ENCODE data around the gene GPX7.

GPX7 gene

GRCh38 chr1:52588027-52588426 lies 14.1 kb upstream of the GPX7 start:
- DNase-seq (ENCODE audit: low read depth in 2 of 2): no peak

DNA sequence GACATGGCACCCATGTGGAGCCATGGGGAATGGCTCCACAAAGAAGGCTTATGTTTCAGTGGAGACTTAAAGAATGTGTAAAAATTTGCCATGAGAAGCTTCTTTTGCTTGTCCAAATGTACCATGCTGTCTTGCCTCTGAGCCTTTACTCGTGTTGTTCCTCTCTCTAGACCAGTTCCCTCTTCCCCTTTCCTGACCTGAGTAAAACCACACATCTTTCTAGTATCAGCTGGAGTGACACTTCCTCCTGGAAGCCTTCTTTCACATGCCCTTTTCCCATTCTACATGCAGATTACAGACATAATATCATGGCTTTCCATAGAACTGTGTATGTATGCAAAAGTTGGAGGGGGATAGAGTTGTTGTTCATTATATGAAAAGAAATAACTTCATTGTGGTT lies 13.6 kb upstream of the GPX7 start:
- no peak for DNase-seq (ENCODE audit: low read depth in 2 of 2)

GRCh38 chr1:52590266-52590665 lies 11.9 kb upstream of the GPX7 start:
- DNase-seq (ENCODE audit: low read depth in 2 of 2): no peak

DNA sequence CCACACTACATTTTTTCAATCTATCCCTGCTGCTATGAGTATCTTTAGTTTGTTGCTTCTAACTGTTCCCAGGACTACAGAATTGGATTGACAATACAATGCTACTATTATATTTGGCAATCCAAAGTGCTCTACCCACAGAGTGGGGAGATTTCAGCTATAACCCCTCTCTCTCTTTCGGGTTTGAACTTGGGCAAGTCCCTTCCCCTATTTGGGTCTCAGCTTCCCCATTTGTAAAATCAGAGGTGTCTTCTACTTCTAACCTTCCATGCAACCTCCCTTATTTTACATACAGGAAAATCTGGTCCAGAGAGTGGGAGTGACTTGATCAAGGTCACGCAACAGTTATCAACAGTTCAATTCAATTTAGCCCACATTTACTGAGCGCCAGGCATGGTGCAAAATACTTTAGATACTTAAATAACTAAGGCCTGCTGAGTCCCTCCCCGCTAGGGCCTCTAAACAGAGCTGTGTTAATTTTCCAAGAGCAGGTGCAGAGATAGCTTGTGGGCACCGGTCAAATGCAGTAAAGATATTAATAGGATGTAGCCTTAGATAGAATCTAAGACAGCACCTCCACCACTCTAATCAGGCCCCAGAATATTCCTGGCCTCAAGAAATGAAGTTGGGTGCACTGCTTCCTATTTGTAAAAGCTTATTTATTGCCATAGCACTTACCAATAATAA lies 9.4 kb upstream of the GPX7 start:
- DNase-seq (ENCODE audit: low read depth in 2 of 2): no peak

DNA sequence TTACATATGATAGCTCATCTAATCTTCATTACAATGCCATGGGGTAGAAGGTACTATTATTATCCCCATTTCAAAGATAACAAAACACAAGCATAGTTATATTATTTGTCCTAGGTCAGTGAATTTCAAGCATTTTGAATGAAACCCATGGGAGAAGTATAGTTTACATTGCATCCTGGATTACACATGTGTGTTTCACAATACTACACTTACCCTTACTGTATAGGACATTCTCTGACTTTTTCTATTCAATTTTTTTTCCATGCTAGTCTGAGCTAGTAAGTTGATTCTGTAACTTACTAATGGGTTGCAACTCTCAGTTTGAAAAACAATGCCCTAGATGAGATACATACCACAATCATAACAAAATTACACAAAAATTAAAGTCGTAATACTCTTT lies 8.7 kb upstream of the GPX7 start:
- no peak for DNase-seq (ENCODE audit: low read depth in 2 of 2)

DNA sequence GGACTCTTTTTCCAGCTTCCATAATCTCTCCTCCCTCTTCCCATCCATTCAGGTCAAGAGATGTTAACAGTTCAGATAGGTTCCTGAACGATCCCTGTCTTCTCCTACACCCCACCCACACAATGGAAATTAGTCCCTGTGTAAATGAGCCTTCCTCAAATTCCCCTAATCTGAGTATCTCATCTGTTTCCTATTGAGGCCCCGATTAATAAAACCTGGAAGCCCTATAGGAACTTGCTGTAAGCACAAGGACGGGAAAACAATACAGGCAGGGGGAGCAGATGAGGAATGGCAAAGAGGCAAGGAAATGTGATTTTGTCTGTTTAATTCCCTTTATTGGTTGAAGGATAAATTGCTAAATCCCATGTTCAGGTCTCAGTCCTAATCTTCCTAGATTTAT lies 7.1 kb upstream of the GPX7 start:
- no peak for DNase-seq (ENCODE audit: low read depth in 2 of 2)

GRCh38 chr1:52597912-52598311 lies 4.3 kb upstream of the GPX7 start:
- no peak for DNase-seq (ENCODE audit: low read depth in 2 of 2)

DNA sequence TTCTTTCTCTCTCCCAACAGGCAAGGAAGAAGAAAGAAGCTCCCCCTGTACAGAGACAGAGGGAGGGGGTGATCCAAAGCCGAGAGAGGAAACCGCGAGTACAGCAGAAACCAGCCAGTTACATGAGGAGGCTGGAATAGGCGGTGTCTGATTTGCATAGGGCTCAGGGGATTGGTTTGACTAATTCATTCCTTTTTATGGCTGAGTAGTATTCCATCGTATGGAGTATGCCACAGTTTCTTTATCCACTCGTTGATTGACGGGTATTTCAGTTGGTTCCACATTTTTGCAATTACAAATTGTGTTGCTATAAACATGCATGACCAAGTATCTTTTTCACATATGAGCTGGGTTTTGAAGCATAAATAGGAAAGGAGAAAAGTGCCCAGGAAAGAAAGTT lies 3.4 kb upstream of the GPX7 start:
- no peak for DNase-seq (ENCODE audit: low read depth in 2 of 2)

DNA sequence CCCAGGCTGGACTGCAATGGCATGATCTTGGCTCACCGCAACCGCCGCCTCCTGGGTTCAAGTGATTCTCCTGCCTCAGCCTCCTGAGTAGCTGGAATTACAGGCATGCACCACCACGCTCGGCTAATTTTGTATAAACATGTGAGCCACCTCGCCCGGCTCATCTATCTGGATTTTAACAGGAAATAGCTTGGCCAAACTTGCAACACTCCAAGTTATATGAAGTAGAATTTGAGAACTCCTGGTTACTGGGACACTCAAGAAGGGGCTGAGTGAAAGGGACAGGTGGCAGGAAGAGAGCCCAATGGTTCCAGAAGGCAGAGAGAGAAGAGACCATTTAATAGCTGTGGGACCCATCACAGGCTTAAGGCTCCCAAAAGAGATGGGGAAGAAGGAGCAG lies 2.9 kb upstream of the GPX7 start:
- DNase-seq (ENCODE audit: low read depth in 2 of 2): no peak

DNA sequence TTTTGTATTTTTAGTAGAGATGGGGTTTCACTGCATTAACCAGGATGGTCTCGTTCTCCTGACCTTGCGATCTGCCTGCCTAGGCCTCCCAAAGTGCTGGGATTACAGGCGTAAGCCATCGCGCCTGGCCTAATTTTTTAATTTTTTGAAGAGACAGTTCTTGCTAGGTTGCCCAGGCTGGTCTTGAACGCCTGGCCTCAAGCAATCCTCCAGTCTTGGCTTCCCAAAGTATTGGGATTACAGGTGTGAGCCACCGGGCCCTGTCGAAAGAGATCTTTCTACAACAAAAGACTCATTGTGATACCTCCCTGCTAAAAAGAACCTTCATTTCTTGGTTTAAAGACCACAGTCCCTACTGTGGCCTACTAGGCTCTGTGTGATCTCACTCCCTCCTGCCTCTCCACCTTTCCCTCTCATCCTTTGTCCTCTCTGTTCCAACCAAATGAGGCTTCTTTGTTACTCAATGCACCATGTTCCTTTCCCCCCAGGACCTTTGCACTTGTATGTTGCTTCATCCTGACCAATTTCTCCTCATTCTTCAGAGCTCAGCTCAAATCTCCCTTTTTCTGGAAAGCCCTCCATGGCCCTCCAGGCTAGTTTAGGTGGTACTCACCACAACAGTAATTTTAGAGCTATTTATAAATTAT lies 1.5 kb upstream of the GPX7 start:
- no peak for DNase-seq (ENCODE audit: low read depth in 2 of 2)

DNA sequence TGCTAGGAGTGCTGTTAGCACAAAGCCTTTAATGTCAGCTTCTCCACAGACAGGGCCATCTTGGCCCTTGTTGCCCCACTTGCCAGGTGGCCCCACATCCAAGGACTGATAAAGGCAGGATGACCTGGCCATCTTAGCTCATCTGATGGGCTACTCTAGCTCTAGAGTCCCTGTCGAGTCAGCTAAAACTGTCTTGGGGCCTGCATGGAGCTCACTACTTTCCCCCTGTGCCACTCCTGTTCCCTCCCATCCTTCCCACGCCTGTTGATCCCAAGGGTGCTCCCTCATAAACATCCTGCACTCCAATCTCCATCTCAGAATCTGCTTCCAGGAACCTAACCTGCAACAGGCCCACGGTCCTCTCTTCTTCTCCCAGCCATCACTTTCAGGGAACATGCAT lies 652 bp upstream of the GPX7 start:
- DNase-seq (ENCODE audit: low read depth in 2 of 2): no peak

GRCh38 chr1:52602856-52603600 lies 857 bp downstream of the GPX7 start:
- DNase-seq (ENCODE audit: low read depth in 2 of 2): no peak

GRCh38 chr1:52603630-52604029 lies 1.5 kb downstream of the GPX7 start:
- no peak for DNase-seq (ENCODE audit: low read depth in 2 of 2)

GRCh38 chr1:52604063-52604770 lies 2.0 kb downstream of the GPX7 start:
- no peak for DNase-seq (ENCODE audit: low read depth in 2 of 2)

DNA sequence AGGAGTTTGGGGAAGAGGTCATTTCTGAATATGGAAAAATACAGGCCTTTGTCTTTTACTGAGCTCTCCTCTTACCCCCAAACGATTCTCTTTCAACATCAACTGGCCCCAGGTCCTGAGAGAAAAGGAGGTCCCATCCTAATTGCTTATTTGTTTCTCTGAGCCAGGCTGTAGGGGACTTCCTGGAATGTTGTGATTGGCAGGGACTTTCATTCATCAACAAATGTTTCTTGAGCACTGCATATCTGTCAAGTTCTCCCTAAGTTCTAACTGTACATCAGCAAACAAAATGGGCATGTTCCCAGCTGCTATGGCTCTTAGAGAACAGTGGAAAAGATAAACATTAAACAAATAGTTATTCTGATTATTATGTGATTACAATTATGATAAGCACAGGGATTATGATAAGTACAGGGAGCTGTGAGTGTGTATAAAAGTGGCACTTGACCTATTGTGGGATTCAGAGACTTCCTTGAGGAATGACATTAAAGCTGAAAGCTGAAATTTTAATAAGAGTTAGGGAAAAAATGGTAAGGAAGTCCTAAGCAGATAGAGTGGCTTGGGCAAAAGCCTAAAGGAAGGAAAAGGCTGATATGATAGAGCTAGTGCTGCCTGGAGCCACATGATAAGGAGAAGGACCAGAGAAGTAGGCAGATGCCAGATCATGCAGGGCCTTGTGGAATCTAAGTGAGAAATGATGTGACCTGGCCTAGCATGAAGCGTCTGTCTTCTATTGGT lies 11.6 kb downstream of the GPX7 start:
- DNase-seq (ENCODE audit: low read depth in 2 of 2): no peak

DNA sequence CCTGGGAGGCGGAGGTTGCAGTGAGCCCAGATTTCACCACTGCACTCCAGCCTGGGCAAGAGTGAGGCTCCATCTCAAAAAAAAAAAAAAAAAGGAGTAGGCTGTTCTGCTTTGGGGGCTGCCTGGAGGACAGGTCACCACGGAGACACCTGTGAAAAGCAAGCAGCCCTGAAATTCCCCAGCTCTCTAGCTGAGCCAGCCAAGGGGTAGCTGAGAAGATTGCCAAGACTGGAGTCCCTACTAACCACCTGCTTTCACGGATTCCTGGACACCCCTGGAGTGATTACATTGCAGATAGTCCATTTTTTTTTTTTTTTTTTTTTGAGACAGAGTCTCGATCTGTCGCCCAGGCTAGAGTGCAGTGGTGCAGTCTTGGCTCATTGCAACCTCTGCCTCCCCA lies 12.5 kb downstream of the GPX7 start:
- no peak for DNase-seq (ENCODE audit: low read depth in 2 of 2)

DNA sequence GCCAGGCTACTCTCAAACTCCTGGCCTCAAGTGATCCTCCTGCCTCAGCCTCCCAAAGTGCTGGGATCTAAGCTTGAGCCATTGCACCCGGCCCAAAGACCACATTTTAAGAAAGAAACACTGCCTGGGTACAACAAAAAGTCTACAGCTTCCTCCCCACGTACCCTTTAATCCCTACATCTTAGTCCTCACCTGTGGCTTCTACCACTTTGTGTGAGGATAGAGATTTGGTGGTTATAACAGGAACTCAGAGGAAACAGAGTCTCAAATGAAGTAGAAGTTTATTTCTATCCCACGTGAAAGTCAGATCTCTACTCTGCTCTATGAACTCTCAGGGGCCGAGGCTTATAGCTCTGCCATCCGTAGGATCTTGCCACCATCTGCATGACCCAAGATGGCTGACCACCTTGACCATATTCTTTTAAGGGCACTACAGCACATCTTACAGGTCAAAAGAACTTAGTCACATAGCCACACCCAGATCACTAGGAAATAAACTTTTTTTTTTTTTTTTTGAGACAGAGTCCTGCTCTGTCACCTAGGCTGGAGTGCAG lies 13.4 kb downstream of the GPX7 start:
- DNase-seq (ENCODE audit: low read depth in 2 of 2): no peak

DNA sequence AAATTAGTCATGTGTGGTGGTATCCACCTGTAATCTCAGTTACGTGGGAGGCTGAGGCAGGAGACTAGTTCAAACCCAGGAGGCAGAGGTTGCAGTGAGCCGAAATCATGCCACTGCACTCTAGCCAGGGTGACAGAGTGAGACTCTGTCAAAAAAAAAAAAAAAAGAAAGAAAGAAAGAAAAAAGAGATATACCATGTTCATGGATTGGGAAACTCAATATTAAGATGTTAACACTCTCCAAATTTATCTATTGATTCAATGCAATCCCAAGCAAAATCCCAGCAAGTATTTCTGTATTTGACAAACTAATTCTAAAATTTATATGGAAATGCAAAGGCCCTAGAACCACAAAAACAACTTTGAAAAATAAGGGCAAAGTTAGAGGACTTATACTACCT lies 19.8 kb downstream of the GPX7 start:
- no peak for DNase-seq (ENCODE audit: low read depth in 2 of 2)

DNA sequence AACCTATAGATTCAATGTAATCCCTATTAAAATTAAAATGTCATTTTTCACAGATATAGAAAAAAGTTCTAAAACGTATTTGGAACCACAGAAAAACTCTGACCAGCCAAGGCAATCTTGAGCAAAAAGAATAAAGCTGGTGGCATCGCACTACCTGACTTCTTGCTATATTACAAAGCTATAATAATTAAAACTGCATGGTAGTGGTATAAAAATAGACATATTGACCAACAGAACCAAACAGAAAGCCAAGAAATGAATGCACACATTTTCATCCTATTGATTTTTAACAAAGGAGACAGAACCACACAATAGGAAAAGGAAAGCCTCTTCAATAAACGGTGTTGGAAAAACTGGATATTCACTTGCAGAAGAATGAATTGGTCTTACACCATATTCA lies 21.6 kb downstream of the GPX7 start:
- no peak for DNase-seq (ENCODE audit: low read depth in 2 of 2)

DNA sequence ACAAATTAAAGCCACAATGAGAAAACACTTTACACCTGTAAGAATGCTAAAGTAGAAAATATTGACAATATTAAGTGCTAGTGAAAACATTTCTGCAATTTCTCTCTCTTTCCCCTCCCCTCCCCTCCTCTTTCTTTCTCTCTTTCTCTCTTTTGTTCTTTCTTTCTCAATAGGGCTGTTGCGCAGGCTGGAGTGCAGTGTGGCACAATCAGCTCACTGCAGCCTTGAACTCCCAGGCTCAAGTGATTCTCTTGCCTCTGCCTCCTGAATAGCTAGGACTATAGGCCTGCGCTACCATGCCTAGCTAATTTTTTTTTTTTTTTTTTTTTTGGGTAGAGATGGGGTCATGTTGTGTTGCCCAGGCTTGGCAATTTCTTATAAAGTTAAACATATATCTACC lies 24.9 kb downstream of the GPX7 start:
- no peak for DNase-seq (ENCODE audit: low read depth in 2 of 2)

DNA sequence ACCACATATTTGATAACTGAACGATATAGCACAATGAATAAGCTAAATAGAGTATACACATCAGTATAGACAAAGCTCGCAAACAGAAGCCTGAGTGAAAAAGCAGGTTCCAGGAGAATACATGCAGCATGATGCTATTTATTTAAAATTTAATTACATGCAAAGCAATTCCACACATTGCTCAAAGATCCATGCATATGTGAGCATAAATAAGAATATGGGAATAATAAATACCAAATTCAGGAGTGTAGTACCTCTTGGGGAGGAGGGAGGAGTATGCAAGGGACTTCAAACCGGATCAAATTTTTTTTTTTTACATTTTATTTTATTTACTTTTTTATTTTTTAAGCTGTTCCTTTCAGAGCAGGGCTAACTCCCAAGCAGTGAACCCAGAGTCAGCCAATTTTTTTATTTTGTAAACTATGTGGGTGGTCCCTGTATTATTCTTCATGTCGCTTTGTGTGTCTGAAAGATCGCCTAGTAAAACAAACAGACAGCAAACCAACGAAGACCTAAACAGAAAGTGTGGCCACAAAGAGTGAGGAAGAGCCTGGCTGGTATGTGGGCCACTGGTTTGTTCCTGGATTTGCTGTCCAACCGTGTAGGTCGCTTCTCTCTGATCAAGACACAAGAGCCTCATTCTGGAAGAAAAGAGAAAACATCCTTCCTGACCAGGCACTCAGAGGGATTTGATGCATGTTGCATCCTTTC lies 26.6 kb downstream of the GPX7 start:
- DNase-seq (ENCODE audit: low read depth in 2 of 2): no peak

Measured in fibroblast of skin of left biceps (primary cell).